HG03039 (cell line): ENCODE data around the gene HPCAL1.

Source experiments
- ATAC-seq: cut with Tn5 transposase; IDR thresholded peaks from one replicate; pipeline ENCODE4 v1.9.1; 2021; ENCODE audit warnings: mild to moderate bottlenecking, moderate library complexity; ENCODE audit not compliant: unreplicated experiment

HPCAL1 gene

GRCh38 chr2:10300997-10301940 lies 1.4 kb upstream of the HPCAL1 start:
- no peak for ATAC-seq

- ATAC-seq: no peak
These were observed 694 bp upstream of the HPCAL1 start for GRCh38 chr2:10301941-10302478.

DNA sequence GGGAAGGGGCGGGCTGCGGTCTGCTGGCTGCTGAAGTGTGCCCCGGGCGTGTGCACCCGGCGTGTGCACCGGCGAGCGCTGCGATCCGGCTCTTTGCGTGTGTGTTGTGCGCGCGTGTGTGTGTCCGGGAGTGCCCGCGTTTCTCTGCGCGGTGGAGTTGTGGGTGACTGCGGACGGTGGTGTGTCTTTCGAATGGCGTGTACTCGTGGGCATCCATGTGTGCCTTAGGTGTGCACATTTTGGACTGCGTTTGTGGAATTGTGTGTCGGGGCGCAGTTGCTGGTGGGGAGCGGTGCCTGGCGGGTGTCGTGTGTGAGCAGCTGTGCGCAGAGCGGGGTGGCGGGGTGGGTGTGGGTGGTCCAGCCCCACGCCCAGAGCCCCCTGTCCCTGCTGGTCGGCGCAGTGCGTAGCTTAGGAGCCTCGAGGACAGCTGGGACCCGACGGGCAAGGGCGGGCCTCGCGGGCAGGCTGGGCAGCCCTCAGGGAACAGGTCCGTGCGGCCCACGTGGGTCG lies 533 bp downstream of the HPCAL1 start:
- ATAC-seq: no peak

DNA sequence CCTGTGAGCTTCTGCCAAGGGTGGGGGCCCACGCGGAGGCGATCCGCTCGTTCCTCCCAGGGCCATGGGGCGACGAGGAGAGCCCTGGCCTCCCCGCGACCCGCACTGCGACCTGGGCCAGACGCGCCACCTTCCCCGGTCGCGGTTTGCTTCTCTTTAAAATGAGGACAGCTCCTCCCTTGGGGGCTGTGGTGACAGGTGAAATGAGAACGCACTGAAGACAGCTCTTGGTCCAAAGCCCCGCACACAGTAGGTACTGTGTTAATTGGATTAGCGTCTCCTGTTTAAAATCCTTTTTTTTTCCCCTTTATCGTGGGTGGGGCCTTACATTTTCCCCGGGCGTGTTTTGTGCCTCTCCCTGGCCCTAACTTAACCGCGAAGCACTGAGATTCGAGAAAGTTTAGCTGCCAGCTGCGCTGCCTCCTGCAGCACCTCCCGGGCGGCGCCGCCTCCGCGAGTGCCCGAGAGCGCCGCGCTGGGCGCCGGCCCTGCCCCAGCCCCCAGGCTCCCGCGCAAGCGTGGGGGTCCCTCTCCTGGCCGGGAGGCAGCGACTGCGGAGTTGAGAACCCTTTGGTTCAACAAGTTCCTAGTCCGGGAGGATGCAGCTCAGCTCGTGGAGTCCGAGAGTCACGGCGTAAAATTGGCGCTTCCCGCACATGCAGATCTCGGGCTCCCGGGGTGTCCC lies 1.1 kb downstream of the HPCAL1 start:
- ATAC-seq: no peak

DNA sequence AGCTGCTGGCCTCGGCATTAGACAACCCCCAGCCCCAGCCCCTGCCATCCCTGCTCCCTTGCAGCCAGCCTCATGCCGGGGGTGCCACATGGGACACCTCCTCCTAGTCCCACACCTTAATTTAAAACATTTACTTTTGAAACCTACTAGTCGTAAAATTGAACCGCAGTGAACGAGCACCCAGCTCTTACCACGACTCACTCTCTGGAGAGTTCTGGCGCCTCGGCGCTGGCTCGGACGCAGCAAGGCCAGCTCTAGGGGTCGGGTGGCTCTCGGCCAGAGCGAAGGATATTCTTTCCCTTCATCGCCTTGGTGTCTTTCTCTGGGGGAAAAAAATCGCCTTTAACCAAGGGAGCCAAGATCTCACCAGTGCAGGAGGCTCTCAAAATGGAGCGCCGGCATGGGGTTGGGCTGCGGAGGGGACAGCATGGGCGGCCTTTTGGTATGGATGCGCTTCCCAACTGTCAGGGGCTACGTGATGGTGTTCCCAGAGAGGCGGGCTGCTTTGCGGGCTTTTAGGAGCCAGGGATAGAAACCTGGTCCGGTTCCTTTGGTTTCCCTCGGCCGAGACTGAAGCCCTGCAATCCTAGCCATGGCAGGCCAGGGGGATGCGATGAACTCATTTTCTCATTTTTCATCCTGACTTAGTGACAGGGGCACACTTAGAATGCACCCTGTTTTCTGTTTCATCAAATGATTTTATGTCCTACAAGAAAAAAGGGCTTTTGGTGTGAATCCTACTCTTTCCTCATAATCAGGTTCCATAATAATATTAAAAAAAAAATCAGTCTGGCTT lies 2.0 kb downstream of the HPCAL1 start:
- no peak for ATAC-seq

DNA sequence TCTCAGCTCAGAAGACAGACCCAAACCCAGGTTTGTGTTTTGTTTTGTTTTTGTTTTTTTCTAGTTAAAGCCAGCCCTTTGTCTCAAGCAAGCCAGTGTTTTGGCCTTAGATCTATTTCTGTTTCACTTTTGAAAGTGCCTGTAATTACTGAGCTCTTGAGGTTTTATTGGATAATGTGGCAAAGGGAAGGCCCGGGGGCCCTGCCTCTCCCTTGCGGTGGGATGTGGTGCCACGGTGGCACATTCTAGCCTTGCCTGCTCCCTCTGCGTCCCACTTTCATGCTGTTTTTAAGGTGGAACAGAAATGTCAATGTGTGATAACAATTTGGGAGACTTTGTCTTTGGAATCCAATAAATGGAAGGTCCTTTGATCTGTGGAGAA lies 2.5 kb downstream of the HPCAL1 start:
- ATAC-seq: no peak

- ATAC-seq: no peak
These were observed 3.0 kb downstream of the HPCAL1 start for GRCh38 chr2:10305715-10306114.

DNA sequence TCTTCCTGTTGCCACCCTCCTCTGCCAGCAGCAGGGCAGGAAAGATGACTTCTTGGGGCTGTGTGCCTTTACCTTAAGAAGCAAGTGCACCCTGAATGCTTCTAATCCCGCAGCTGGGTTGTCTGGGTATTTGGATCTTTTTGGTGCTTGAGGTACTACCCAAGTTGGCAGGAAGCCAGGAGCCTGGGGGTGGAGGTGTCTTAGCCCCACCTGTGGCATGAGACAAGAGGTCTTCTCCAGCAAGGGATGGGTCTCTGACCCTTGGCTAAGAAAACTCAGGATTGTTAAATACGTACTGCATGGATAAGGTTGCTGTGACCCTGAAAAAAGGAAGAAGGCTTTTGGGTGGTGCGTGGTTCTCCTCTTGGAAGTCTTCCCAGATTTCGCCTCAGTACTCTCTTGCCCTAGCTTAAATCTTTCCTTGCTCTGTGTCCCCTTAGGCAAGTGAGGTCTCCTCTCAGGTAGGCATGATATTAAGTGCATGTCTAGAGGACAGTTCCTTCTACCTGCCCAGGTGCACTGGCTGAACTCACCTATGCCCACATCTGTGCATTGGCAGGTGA lies 4.3 kb downstream of the HPCAL1 start:
- no peak for ATAC-seq

- ATAC-seq: no peak
These were observed 5.0 kb downstream of the HPCAL1 start for GRCh38 chr2:10307561-10308156.

GRCh38 chr2:10308866-10309265 lies 6.2 kb downstream of the HPCAL1 start:
- ATAC-seq: no peak

GRCh38 chr2:10309286-10309685 lies 6.6 kb downstream of the HPCAL1 start:
- no peak for ATAC-seq

GRCh38 chr2:10310309-10310888 lies 7.7 kb downstream of the HPCAL1 start:
- no peak for ATAC-seq

DNA sequence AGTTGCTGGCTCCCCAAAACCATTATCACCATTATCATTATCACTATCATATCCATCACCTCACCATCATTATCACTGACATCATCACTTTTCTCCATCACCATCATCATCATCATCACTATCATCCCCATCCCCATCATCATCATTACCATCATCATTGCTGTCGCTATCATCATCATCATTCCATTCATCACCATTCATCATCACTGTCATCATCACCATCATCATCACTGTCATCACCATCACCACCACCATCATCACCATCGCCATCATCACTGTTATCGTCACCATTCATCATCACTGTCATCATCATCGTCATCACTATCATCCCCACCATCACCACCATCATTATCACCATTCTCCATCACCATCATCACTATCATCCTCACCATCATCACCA lies 9.0 kb downstream of the HPCAL1 start:
- no peak for ATAC-seq

DNA sequence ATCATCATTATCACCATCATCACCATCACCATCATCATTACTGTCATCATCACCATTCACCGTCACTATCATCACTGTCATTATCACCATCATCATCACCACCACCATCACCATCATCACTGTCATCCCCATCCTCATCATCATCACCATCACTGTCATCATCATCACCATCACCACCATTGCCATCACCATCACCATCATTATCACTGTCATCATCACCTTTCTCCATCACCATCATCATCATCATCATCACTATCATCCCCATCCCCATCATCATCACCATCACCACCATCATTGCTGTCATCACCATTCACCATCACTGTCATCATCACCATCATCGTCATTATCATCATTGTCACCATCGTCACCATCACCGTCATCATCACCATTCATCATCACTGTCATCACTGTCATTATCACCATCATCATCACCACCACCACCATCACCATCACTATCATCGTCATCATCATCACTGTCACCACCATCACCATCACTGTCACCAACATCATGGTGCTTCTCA lies 9.8 kb downstream of the HPCAL1 start:
- ATAC-seq: no peak

DNA sequence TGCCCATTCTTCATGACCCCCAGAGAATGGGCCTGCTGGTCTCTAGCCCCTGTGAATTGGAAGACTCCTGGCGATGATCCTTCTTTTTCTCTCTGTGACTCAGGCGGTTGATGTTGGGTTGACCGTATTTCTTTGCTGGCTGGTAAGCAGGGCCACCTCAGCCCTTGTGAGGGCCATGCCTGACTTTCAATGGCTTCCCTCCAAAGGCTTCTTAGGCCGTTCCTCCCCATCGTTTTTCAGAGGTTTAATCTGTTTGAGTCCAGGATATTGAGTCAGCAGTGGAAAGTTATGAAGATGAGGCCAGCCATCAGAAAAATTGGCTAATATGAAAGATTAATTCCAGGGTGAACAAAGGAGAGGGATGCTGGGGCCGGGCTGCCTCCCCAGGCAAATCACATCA lies 13.6 kb downstream of the HPCAL1 start:
- ATAC-seq: no peak

GRCh38 chr2:10316860-10317259 lies 14.2 kb downstream of the HPCAL1 start:
- ATAC-seq: no peak

GRCh38 chr2:10317646-10318045 lies 14.9 kb downstream of the HPCAL1 start:
- no peak for ATAC-seq

GRCh38 chr2:10318345-10318744 lies 15.6 kb downstream of the HPCAL1 start:
- ATAC-seq: no peak

DNA sequence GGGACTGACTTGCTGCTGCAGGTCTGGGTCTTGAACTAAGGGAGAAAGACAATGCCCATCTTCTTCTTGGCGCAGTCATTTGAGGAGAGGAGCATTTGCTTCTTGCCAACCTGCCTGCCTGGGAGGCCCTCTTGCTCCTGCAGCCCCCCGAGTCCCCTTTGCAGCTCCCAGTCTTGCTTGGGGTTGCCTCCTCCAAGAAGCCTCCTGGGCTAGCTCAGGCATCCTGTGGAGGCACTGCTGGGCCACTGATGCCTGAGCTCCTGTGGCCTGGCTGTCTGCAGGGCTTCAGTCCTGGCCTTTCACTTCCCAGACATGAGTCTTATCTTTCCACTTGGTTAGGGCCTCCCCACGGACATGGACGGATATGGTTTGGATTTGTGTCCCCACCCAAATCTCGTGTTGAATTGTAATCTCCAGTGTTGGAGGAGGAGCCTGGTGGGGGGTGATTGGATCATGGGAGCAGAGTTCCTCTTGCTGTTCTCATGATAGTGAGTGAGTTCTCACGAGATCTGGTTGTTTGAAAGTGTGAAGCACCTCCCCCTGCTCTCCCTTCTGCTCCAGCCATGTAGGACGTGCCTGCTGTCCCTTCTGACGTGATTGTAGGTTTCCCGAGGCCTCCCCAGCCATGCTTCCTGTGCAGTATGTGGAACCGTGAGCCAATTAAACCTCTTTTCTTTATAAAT lies 17.3 kb downstream of the HPCAL1 start:
- ATAC-seq: no peak
